Heart left ventricle (tissue), 16 donors: ENCODE results near the gene NCAPD3. TPM values are rescaled to one million over a fixed set of nuclear protein-coding genes. Genes with fewer than 3 reads are reported as not detected.

Source experiments
- ATAC-seq, 4 donors: fragments of 200-7000 bp; cut with Tn5 transposase; one replicate each; pipeline ENCODE4 v1.9.1; 2020 to 2022; ENCODE audit warnings: moderate library complexity in 4 of 4, mild to moderate bottlenecking in 3 of 4, moderate number of reproducible peaks in 1 of 4
- DNase-seq, 5 donors: peaks; one replicate each; pipeline ENCODE4 v3.0.0-alpha.2; 2020
- H3K27ac ChIP-seq, 12 donors: fragments of 200-600 bp; sonication (generic) in 4 of 12; one replicate each; pipeline versions ENCODE4 v1.5.0 to v1.8.0; 2016 to 2022; ENCODE audit warnings: mild to moderate bottlenecking in 2 of 12
- H3K27me3 ChIP-seq, 9 donors: fragments of 200-600 bp; sonication (generic) in 2 of 9; one replicate each; pipeline versions ENCODE4 v1.5.1 to v1.8.0; 2016 to 2022; ENCODE audit warnings: mild to moderate bottlenecking in 3 of 9
- H3K36me3 ChIP-seq, 9 donors: fragments of 200-600 bp; sonication (generic) in 2 of 9; one replicate each; pipeline versions ENCODE4 v1.5.0 to v1.8.0; 2018 to 2022; ENCODE audit warnings: mild to moderate bottlenecking in 2 of 9
- H3K4me1 ChIP-seq, 12 donors: fragments of 200-600 bp; sonication (generic) in 4 of 12; one replicate each; pipeline versions ENCODE4 v1.5.0 to v1.8.0; 2016 to 2022; ENCODE audit warnings: mild to moderate bottlenecking in 3 of 12
- H3K4me3 ChIP-seq, 12 donors: fragments of 200-600 bp; sonication (generic) in 4 of 12; one replicate each; pipeline versions ENCODE4 v1.5.0 to v1.8.0; 2017 to 2022; ENCODE audit warnings: mild to moderate bottlenecking in 9 of 12, moderate library complexity in 4 of 12
- H3K9me3 ChIP-seq, 12 donors: fragments of 200-600 bp; sonication (generic) in 4 of 12; one replicate each; pipeline versions ENCODE4 v1.5.0 to v1.8.0; 2016 to 2022; ENCODE audit warnings: mild to moderate bottlenecking in 1 of 12
- CTCF ChIP-seq, 12 donors: fragments of 200-600 bp; sonication (generic) in 4 of 12; IDR thresholded peaks; one replicate each; pipeline versions ENCODE4 v1.5.0 to v1.8.0; 2018 to 2022; ENCODE audit warnings: antibody characterized with exemption in 12 of 12, mild to moderate bottlenecking in 5 of 12
- POLR2A ChIP-seq, 2 donors: fragments of 450-650 bp; IDR thresholded peaks; one replicate each; pipeline ENCODE4 v1.6.1; 2017; ENCODE audit warnings: antibody characterized with exemption in 2 of 2, mild to moderate bottlenecking in 2 of 2, moderate library complexity in 2 of 2
- WGBS, 4 donors: extraction: QIAGEN DNeasy Blood & Tissue Kit in 2 of 4; methylation state at CpG; one replicate each; pipeline versions ENCODE4 v1.1.5 to v1.1.7; 2013 to 2018; 5-methylcytosine and 5-hydroxymethylcytosine counted together
- intact Hi-C, 10 donors: fragments of 100-400 bp; cut with DNase I; formaldehyde crosslinking; loops; one replicate each; pipeline versions ENCODE4 v1.11.1 to v1.14.2; 2022
- polyA plus RNA-seq, 2 donors: library from polyadenylated mRNA; stranded (reverse); fragments of 200-250 nt; gene quantifications; one replicate each; pipeline ENCODE4 v1.2.3, GENCODE V29; 2013
- total RNA-seq, 9 donors: library from RNA; depleted of rRNA in 2 of 9; stranded (reverse); fragments of >200 nt in 2 of 9; fragmentation: NEBNext Ultra II Directional in 3 of 9; extraction: Animal tissue kit (Norgen Biotek cat#: 25700) in 3 of 9; gene quantifications; one replicate each; pipeline versions ENCODE4 v1.1.0 to v1.2.4, GENCODE V29; 2016 to 2023
- donor health status: ischemic (EF 13 %, LVEDD 7.1; RV severe dilation, severe dysfunction).
- donor health status: healthy with polysubstance abuse.
- donor health status: DM: no; HTN: yes; CAD: no.
- donor health status: DM: no; HTN: no; CAD: no.
- donor health status: ischemic (EF 25% LVEDD 6.9; RV normal size, moderate dysfunction).
- donor health status: ischemic (EF 25% LVEDD 5.7; RV mildly dilated, moderate dysfunction).
- donor health status: healthy.
- donor health status: DM: yes; HTN: yes; CAD: no.
- donor health status: ischemic (EF 35%, LVEDD 5.7; RV mildly dilated, moderate dysfunction).
- donor health status: nonischemic (EF 11% LVEDD 7.7; RV severe dilation, severe dysfunction).
- donor health status: DM: yes; HTN: yes; CAD: no.
- donor health status: PGD.
- donor health status: ischemic (EF 29% LVEDD 5.4; RV normal size, mild dysfunction).
- donor health status: nonischemic (EF 23%, LVEDD 6.1; RV moderate dilation, normal function).

Gene NCAPD3
- total and polyA plus RNA-seq, 11 donors = 4.7 to 18.8 (median 10.8) TPM

GRCh38 chr11:134231958-134232659, 8.3 kb upstream of the NCAPD3 start:
- Histone ChIP-seq H3K27me3 (no peaks in the 10 kb centered on the region), H3K36me3 (peaks cover 0 to 30% (median 17%) of the 10 kb centered on the region in 9 donors), H3K4me3 (no peak overlapping the region), H3K4me1 (peaks cover 0 to 63% (median 43%) of the 10 kb centered on the region in 12 donors), H3K27ac (no peak overlapping the region), H3K9me3 (no peaks in the 10 kb centered on the region)
- 66 to 73% (median 70%) methylated on average over 10 of the region's 10 CpGs for WGBS, 4 donors
- no peak for DNase-seq
- ATAC-seq = no peak
- intact Hi-C loops = no loop called here
- no peak for TF ChIP-seq CTCF (IDR thresholded peaks at IDR 0.05)
- TF ChIP-seq POLR2A (IDR thresholded peaks at IDR 0.05) = no peak

- Histone ChIP-seq H3K27me3 (no peaks in the 10 kb centered on the region), H3K4me3 (no peak overlapping the region), H3K9me3 (no peaks in the 10 kb centered on the region), H3K36me3 (peaks cover 0 to 12% (median 5%) of the 10 kb centered on the region in 9 donors), H3K4me1 (peaks cover 4 to 81% (median 58%) of the 10 kb centered on the region in 12 donors), H3K27ac (no peak overlapping the region)
- TF ChIP-seq CTCF (IDR thresholded peaks at IDR 0.05) (no peak), POLR2A (IDR thresholded peaks at IDR 0.05) (no peak)
- intact Hi-C loops = no loop called here
- DNase-seq (no peak), ATAC-seq (no peak)
- WGBS, 4 donors = 44 to 74% (median 58%) methylated on average over 4 of the region's 4 CpGs
Measured at GRCh38 chr11:134230339-134230738, 6.6 kb upstream of the NCAPD3 start.

- no peaks in the 10 kb centered on the region for H3K9me3 ChIP-seq
- no peaks in the 10 kb centered on the region for H3K27me3 ChIP-seq
- TF ChIP-seq POLR2A (IDR thresholded peaks at IDR 0.05) (no peak), CTCF (IDR thresholded peaks at IDR 0.05) (no peak)
- H3K4me3 ChIP-seq = no peak overlapping the region
- no peak overlapping the region for H3K27ac ChIP-seq
- H3K36me3 ChIP-seq = peaks cover 0 to 4% (median 0%) of the 10 kb centered on the region in 9 donors
- ATAC-seq = no peak
- 71 to 80% (median 77%) methylated on average over 6 of the region's 6 CpGs for WGBS, 4 donors
- DNase-seq = no peak
- intact Hi-C loops = loop anchor here in 2 of 10 donors (10.0 kb wide), 2 partner anchors 184 to 274 kb away; partner anchors contain the start of gene IGSF9B (in 1 of the 2)
- peaks cover 4 to 80% (median 55%) of the 10 kb centered on the region in 12 donors for H3K4me1 ChIP-seq
Measured at GRCh38 chr11:134229126-134229790, 5.5 kb upstream of the NCAPD3 start.

- intact Hi-C loops = loop anchor here in 2 of 10 donors (10.0 kb wide), 2 partner anchors 184 to 274 kb away; partner anchors contain the start of gene IGSF9B (in 1 of the 2)
- H3K4me1 ChIP-seq = peaks cover 4 to 74% (median 52%) of the 10 kb centered on the region in 12 donors
- H3K27ac ChIP-seq = no peak overlapping the region
- peaks cover 0 to 4% (median 0%) of the 10 kb centered on the region in 9 donors for H3K36me3 ChIP-seq
- ATAC-seq (no peak), DNase-seq (no peak)
- no peaks in the 10 kb centered on the region for H3K27me3 ChIP-seq
- no peaks in the 10 kb centered on the region for H3K9me3 ChIP-seq
- WGBS, 4 donors = 79 to 84% (median 81%) methylated on average over 6 of the region's 6 CpGs
- TF ChIP-seq POLR2A (IDR thresholded peaks at IDR 0.05) = no peak
- TF ChIP-seq CTCF (IDR thresholded peaks at IDR 0.05) = no peak
- no peak overlapping the region for H3K4me3 ChIP-seq
Measured at GRCh38 chr11:134228625-134229024, 4.9 kb upstream of the NCAPD3 start.
